ENCODE data around the gene SLC4A8. TPM values are rescaled to one million over a fixed set of nuclear protein-coding genes. Genes with fewer than 3 reads are reported as not detected.

Gene SLC4A8
- total RNA-seq, 1 experiment from 2014 or later, result 1.4 TPM

DNA sequence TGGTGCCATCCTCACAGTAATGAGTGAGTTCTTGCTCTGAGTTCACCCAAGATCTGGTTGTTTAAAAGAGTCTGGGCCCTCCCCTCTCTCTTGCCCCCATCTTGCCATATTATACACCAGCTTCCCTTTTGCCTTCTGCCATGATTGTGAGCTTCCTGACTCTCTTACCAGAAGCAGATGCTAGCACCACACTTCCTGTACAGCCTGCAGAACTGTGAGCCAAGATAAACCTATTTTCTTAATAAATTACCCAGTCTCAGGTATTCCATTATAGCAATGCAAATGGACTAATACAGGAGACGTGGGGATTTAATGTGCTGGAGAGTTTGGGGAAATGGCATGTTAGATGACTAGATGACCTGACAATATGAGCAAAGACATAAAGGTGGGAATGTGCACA is 12.8 kb downstream of the SLC4A8 start:
- RAD21 ChIA-PET (ENCODE audit: low non-redundant PET in 1 of 2, low total read pairs in 2 of 2, uncharacterized antibody in 2 of 2, unreplicated experiment in 2 of 2), result no interaction called here
- CTCF ChIA-PET, result interaction anchor here (1.0 kb wide), 1 partner anchor 386 kb away, joined by 3 read pairs; no protein-coding TSS in a partner anchor
- no peaks in the 10 kb centered on the region for H3K27me3 ChIP-seq (ENCODE audit: insufficient read depth, low read length)
- POLR2A ChIA-PET, result no interaction called here
- no peaks in the 10 kb centered on the region for H3K36me3 ChIP-seq (ENCODE audit: control insufficient read depth in 1 of 2, insufficient read depth in 2 of 2, low read length in 2 of 2)
- 0 out of 2 replicates have a peak, but pooled peaks cover 3% of the 10 kb centered on the region for H3K9me2 ChIP-seq (ENCODE audit: insufficient read depth)
- no peaks in the 10 kb centered on the region for H4K20me1 ChIP-seq (ENCODE audit: insufficient read depth)
- intact Hi-C loops (cut with micrococcal nuclease), result no loop called here
- no peak overlapping the region for H2AFZ ChIP-seq (ENCODE audit: low read depth, low read length, poor library complexity, severe bottlenecking)
- no peak for DNase-seq (ENCODE audit: low read depth, low spot score)
- H3K4me1 ChIP-seq (ENCODE audit: control insufficient read depth in 1 of 2, insufficient read depth in 2 of 2, low read length in 2 of 2), result no peaks in the 10 kb centered on the region; a peak in 1 of 4 replicates
- TF ChIP-seq CBX3 (IDR thresholded peaks at IDR 0.05; ENCODE audit: low read depth), result no peak
- TF ChIP-seq ELF1 (IDR thresholded peaks at IDR 0.05; ENCODE audit: borderline replicate concordance, low read depth), result no peak
- TF ChIP-seq YY1 (IDR thresholded peaks at IDR 0.05; ENCODE audit: extremely low read depth, insufficient replicate concordance, low read depth, low read length), result no peak
- no peak for TF ChIP-seq SRF (IDR thresholded peaks at IDR 0.05; ENCODE audit: low read depth)
- TF ChIP-seq REST (IDR thresholded peaks at IDR 0.05; ENCODE audit: low read depth), result no peak
- TF ChIP-seq POLR2AphosphoS5 (IDR thresholded peaks at IDR 0.05; ENCODE audit: low read depth, low read length), result no peak
- no peak for TF ChIP-seq TCF7L2 (IDR thresholded peaks at IDR 0.05; ENCODE audit: borderline replicate concordance, extremely low read depth, insufficient read depth, insufficient read length)
- TF ChIP-seq SIN3A (IDR thresholded peaks at IDR 0.05; ENCODE audit: low read depth), result no peak
- TF ChIP-seq EZH2phosphoT487 (IDR thresholded peaks at IDR 0.05; ENCODE audit: borderline replicate concordance), result no peak
- no peak for TF ChIP-seq SP1 (IDR thresholded peaks at IDR 0.05; ENCODE audit: low read depth)
- no peak for TF ChIP-seq EZH2 (IDR thresholded peaks at IDR 0.05)
- no peak for TF ChIP-seq CEBPB (IDR thresholded peaks at IDR 0.05; ENCODE audit: low read depth)
- no peak for TF ChIP-seq FOSL1 (IDR thresholded peaks at IDR 0.05; ENCODE audit: low read depth)
- TF ChIP-seq RAD21 (IDR thresholded peaks at IDR 0.05; ENCODE audit: low read depth), result no peak
- no peak for TF ChIP-seq ZFX (IDR thresholded peaks at IDR 0.05)
- TF ChIP-seq, protein P1, sequence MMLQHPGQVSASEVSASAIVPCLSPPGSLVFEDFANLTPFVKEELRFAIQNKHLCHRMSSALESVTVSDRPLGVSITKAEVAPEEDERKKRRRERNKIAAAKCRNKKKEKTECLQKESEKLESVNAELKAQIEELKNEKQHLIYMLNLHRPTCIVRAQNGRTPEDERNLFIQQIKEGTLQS (IDR thresholded peaks at IDR 0.05), result no peak
- no TSS peak for BruUV-seq (replicated peaks)
- H3K4me2 ChIP-seq (ENCODE audit: low read length), result no peak overlapping the region
- ATAC-seq, result no peak
- H3K9ac ChIP-seq (ENCODE audit: low read length), result no peak overlapping the region
- H3K79me2 ChIP-seq (ENCODE audit: insufficient read depth, low read length), result no peaks in the 10 kb centered on the region
- no peak overlapping the region for H3K27ac ChIP-seq (ENCODE audit: low read depth, low read length)
- H3K4me3 ChIP-seq (replicated peaks in 1 of 2; ENCODE audit: low read depth in 1 of 2, low read length in 2 of 2), result no peak overlapping the region
- no peaks in the 10 kb centered on the region for H3K9me3 ChIP-seq (ENCODE audit: control insufficient read depth in 1 of 2, insufficient read depth in 1 of 2, low read depth in 1 of 2, low read length in 2 of 2)

Measured in HCT116 (cell line).